Right cardiac atrium (tissue), 5 donors: ENCODE measurements around the gene KRTAP4-16. TPM values are rescaled to one million over a fixed set of nuclear protein-coding genes. Genes with fewer than 3 reads are reported as not detected.
"Not testable (repeated sequence)": the region's sequence is repeated elsewhere in the genome, so short reads cannot be mapped to it uniquely, and the experiment has no call there.

ENCODE experiments used
- ATAC-seq, 2 donors: fragments of 200-7000 bp; cut with Tn5 transposase; one replicate each; pipeline versions ENCODE4 v1.8.0 to v1.9.1; 2020; ENCODE audit warnings: moderate library complexity in 2 of 2, mild to moderate bottlenecking in 1 of 2
- DNase-seq, 3 donors: peaks; one replicate each; pipeline ENCODE4 v3.0.0-alpha.2; 2020
- H3K27ac ChIP-seq: one replicate; pipeline ENCODE4 v1.5.1; 2013; ENCODE audit warnings: mild to moderate bottlenecking, low read length, control low read depth, moderate library complexity
- H3K27me3 ChIP-seq: one replicate; pipeline ENCODE4 v1.6.1; 2013; ENCODE audit not compliant: control insufficient read depth, insufficient read depth
- H3K4me1 ChIP-seq: one replicate; pipeline ENCODE4 v1.6.1; 2013; ENCODE audit warnings: low read length; ENCODE audit not compliant: control insufficient read depth, insufficient read depth
- H3K4me3 ChIP-seq: one replicate; pipeline ENCODE4 v1.5.1; 2013; ENCODE audit warnings: low read length, control low read depth
- H3K9me3 ChIP-seq: one replicate; pipeline ENCODE4 v1.6.1; 2013; ENCODE audit warnings: low read length; ENCODE audit not compliant: control insufficient read depth
- WGBS: extraction: QIAGEN DNeasy Blood & Tissue Kit; methylation state at CpG from one replicate; pipeline ENCODE4 v1.1.7; 2013; 5-methylcytosine and 5-hydroxymethylcytosine counted together
- intact Hi-C, 4 donors: fragments of 100-400 bp; cut with DNase I; formaldehyde crosslinking; loops; one replicate each; pipeline versions ENCODE4 v1.11.0 to v1.14.0; 2022 to 2023
- polyA plus RNA-seq: library from polyadenylated mRNA; stranded (reverse); fragments of 200-250 nt; gene quantifications from one replicate; pipeline ENCODE4 v1.2.3, GENCODE V29; 2013
- total RNA-seq, 4 donors: library from RNA; stranded (reverse); fragmentation: NEBNext Ultra II Directional; extraction: Animal tissue kit (Norgen Biotek cat#: 25700); gene quantifications; one replicate each; pipeline ENCODE4 v1.2.1, GENCODE V29; 2021
- donor health status: healthy with polysubstance abuse.
- donor health status: DM: no; HTN: yes; CAD: no.
- donor health status: DM: no; HTN: no; CAD: no.
- donor health status: DM: no; HTN: yes; CAD: no; lungs with severe emphysema.
- donor health status: DM: yes; HTN: yes; CAD: no.

Gene KRTAP4-16
- total and polyA plus RNA-seq, 5 donors = not detected

- intact Hi-C loops = no loop called here
- Histone ChIP-seq H3K27me3 (no peaks in the 10 kb centered on the region), H3K9me3 (no peaks in the 10 kb centered on the region), H3K27ac (no peak overlapping the region), H3K4me1 (no peaks in the 10 kb centered on the region), H3K4me3 (no peak overlapping the region)
- DNase-seq = no peak
- 81% methylated on average over 6 of the region's 6 CpGs for WGBS
- ATAC-seq = no peak
Measured at GRCh38 chr17:41098481-41098880, 3.5 kb downstream of the KRTAP4-16 start.

DNA sequence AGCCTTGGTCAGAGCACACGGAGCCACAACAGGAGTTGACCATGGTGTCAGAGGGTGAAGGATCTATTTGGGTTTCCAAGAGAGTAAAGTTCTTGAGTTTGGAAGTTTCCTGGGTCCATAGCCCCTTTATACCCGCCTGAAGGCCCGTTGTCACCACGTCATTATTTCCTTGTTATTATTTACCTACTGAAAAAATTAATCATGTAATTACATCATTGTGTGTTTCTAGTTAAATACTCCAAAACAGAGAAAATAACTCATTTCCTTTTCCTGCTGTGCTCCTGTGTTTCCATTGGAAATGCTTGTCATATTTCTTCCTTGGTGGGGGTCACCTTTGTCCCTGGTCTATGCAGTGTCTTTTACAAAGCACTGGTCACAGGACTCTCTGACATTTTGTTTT, 4.0 kb downstream of the KRTAP4-16 start, which contains the start of gene KRTAP4-8:
Gene KRTAP4-8 (minus strand): TSS at position 101 of the 400 bp plus-strand sequence. CDS start 58 bp downstream, at position 43.
- WGBS = 58% methylated on average over 4 of the region's 4 CpGs
- Histone ChIP-seq H3K4me3 (no peak within 1 kb of the TSS), H3K4me1 (no peaks in the 10 kb centered on the region), H3K27me3 (no peaks in the 10 kb centered on the region), H3K27ac (no peak within 1 kb of the TSS), H3K9me3 (no peaks in the 10 kb centered on the region)
- intact Hi-C loops = no loop called here
- no peak for ATAC-seq
- DNase-seq = no peak

DNA sequence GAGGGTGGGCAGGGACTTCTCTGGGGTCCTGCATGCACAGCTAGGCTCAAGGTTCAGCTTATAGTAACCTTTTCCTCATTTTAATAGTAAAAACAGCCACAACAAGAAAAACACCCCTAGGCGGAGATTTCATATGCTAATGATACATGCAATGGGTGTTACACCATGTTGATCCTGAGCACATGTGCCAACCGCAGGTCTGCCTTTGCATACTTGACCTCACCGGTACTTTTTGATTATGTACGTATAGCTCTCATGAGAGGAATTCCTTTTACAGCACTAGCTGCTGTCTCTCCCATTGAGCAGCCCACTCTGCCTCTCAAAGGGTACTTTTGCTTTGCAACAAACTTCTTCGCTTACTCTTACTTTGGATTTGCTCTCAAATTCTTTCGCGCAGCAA, 6.0 kb downstream of the KRTAP4-16 start:
- H3K4me3 ChIP-seq = no peak overlapping the region
- DNase-seq = no peak
- no peaks in the 10 kb centered on the region for H3K4me1 ChIP-seq
- H3K27ac ChIP-seq = no peak overlapping the region
- WGBS = 74% methylated on average over 7 of the region's 7 CpGs
- H3K9me3 ChIP-seq = no peaks in the 10 kb centered on the region
- no peaks in the 10 kb centered on the region for H3K27me3 ChIP-seq
- ATAC-seq = no peak
- intact Hi-C loops = no loop called here

GRCh38 chr17:41088760-41089352, 13.2 kb downstream of the KRTAP4-16 start:
- H3K4me1 ChIP-seq, H3K27ac ChIP-seq, H3K9me3 ChIP-seq, intact Hi-C loops, DNase-seq, H3K27me3 ChIP-seq, H3K4me3 ChIP-seq, ATAC-seq: not testable (repeated sequence)
- 63% methylated on average over 4 of the region's 4 CpGs for WGBS

GRCh38 chr17:41084100-41084856, 17.7 kb downstream of the KRTAP4-16 start, which contains the start of gene KRTAP4-7:
Gene KRTAP4-7 (plus strand): TSS chr17:41084150. CDS start chr17:41084207, 57 bp downstream.
- intact Hi-C loops, H3K4me3 ChIP-seq, DNase-seq, H3K9me3 ChIP-seq, H3K27ac ChIP-seq, ATAC-seq, H3K4me1 ChIP-seq, H3K27me3 ChIP-seq: not testable (repeated sequence)
- WGBS = 77% methylated on average over 14 of the region's 14 CpGs

GRCh38 chr17:41083427-41083826, 18.6 kb downstream of the KRTAP4-16 start:
- ATAC-seq, H3K27ac ChIP-seq, H3K27me3 ChIP-seq, H3K9me3 ChIP-seq, intact Hi-C loops, H3K4me3 ChIP-seq, DNase-seq, H3K4me1 ChIP-seq: not testable (repeated sequence)
- 72% methylated on average over 2 of the region's 2 CpGs for WGBS

GRCh38 chr17:41082626-41083025, 19.4 kb downstream of the KRTAP4-16 start:
- H3K4me1 ChIP-seq = no peaks in the 10 kb centered on the region
- ATAC-seq (no peak), DNase-seq (no peak)
- no peak overlapping the region for H3K4me3 ChIP-seq
- no peaks in the 10 kb centered on the region for H3K27me3 ChIP-seq
- no peaks in the 10 kb centered on the region for H3K9me3 ChIP-seq
- WGBS = 56% methylated on average over 4 of the region's 4 CpGs
- intact Hi-C loops = no loop called here
- H3K27ac ChIP-seq = no peak overlapping the region

GRCh38 chr17:41076788-41077187, 25.2 kb downstream of the KRTAP4-16 start:
- no peaks in the 10 kb centered on the region for H3K9me3 ChIP-seq
- H3K4me1 ChIP-seq = no peaks in the 10 kb centered on the region
- no peak for ATAC-seq
- no peak overlapping the region for H3K27ac ChIP-seq
- no peaks in the 10 kb centered on the region for H3K27me3 ChIP-seq
- no peak overlapping the region for H3K4me3 ChIP-seq
- intact Hi-C loops = no loop called here
- DNase-seq = no peak

DNA sequence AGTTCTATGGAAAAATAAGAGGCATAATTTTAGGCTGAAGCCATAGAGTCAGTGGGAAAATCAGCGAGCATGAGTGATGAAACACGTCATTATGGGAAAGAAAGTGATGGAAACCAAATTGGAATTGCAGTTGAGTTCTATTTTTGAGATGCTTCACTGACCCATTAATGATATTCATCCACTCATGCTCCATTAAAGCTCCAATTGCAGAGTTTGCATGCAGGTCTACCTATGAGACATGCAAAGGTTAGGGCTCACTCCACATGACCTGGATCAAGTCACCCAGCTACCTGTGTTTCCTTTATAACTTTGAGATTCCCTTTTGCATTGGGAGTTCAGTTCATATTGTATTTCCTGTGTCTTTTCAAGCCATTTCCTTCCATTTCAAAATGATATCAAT, 28.3 kb downstream of the KRTAP4-16 start:
- Histone ChIP-seq H3K9me3 (no peaks in the 10 kb centered on the region), H3K27me3 (no peaks in the 10 kb centered on the region), H3K27ac (no peak overlapping the region), H3K4me3 (no peak overlapping the region), H3K4me1 (no peaks in the 10 kb centered on the region)
- intact Hi-C loops = no loop called here
- WGBS = 86% methylated on average over 2 of the region's 2 CpGs
- no peak for ATAC-seq
- DNase-seq = no peak

DNA sequence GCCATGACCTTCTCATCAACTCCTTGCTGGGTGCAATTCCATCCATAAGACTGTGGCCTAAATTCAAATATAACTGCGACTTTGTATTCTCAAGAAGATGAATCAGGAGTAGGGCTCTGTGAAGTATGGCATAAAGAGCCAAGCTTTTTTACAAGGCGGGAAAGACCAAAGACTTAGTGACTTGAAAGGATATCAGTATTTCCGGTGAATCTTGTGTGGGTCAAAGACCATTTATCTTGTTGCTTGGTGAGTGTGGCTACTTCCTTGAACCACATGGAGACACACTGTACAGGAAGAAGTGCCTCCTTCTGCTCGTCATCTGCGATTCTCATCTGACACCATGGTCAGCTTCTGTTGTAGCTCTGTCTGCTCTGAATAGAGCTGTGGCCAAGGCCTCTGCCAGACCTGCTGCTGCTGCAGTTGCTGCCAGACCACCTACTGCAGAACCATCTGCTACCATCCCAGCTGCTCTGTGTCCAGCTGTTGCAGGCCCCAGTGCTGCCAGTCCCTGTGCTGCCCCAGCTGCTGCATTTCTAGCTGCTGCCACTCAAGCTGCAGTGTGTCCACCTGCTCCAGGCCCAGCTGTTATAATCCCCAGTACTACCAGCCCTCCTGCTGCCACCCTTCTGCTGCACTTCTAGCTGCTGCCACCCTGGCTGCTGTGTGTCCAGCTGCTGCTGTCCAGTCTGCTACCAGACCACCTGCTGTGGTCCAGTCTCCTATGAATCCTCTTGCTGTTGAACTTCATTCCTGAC, 30.2 kb downstream of the KRTAP4-16 start:
- DNase-seq = no peak
- Histone ChIP-seq H3K4me1 (no peaks in the 10 kb centered on the region), H3K4me3 (no peak overlapping the region), H3K27me3 (peaks cover 3% of the 10 kb centered on the region), H3K27ac (no peak overlapping the region), H3K9me3 (no peaks in the 10 kb centered on the region)
- ATAC-seq = no peak
- intact Hi-C loops = no loop called here
- WGBS = 78% methylated on average over 5 of the region's 5 CpGs

DNA sequence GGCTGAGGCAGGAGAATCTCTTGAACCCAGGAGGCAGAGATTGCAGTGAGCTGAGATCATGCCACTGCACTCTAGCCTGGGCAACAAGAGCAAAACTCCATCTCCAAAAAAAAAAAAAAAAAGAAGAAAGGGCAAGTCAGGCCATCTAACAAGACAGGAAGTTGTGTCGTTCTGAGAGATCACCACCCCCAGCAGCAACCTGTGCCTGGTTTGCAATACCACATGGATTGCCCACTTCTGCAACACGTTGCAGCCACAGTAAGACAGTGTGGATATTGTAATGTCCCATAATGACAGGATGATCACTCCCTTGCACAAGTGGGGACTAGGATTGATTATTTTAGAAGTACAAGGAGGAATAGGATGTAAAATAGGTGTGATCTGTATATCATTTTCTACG, 33.0 kb downstream of the KRTAP4-16 start:
- H3K9me3 ChIP-seq = no peaks in the 10 kb centered on the region
- no peak overlapping the region for H3K4me3 ChIP-seq
- no peaks in the 10 kb centered on the region for H3K4me1 ChIP-seq
- intact Hi-C loops = no loop called here
- peaks cover 3% of the 10 kb centered on the region for H3K27me3 ChIP-seq
- ATAC-seq = no peak
- no peak overlapping the region for H3K27ac ChIP-seq
- 74% methylated on average over 3 of the region's 3 CpGs for WGBS
- DNase-seq = no peak
